ENCODE measurements around the gene FOSL1. TPM values are rescaled to one million over a fixed set of nuclear protein-coding genes. Genes with fewer than 3 reads are reported as not detected.
A peak's percentile ranks its signal among the peaks of the same experiment; 100 is the strongest.

FOSL1 gene
- total RNA-seq, 4 donors from 2014 or later = 2.9 to 3.9 TPM; not detected in 2

- no peak for DNase-seq
- Histone ChIP-seq H3K36me3 (no peaks in the 10 kb centered on the region), H3K27ac (peak overlapping the region; percentile 98 to 99), H3K4me1 (peaks cover 7 to 13% of the 10 kb centered on the region in 2 donors), H3K9me3 (no peaks in the 10 kb centered on the region), H3K4me3 (peak overlapping the region; percentile 92 to 99), H3K27me3 (no peaks in the 10 kb centered on the region)
- intact Hi-C loops (cut with DNase I; ENCODE audit: low total_unique reads) = no loop called here
- TF ChIP-seq CTCF (IDR thresholded peaks at IDR 0.05) (no peak), POLR2A (IDR thresholded peaks at IDR 0.05) (no peak)
Measured at GRCh38 chr11:65859812-65860277, 40.3 kb downstream of the FOSL1 start.

GRCh38 chr11:65859095-65859811 lies 40.9 kb downstream of the FOSL1 start:
- Histone ChIP-seq H3K27ac (peak overlapping the region; percentile 98 to 99), H3K36me3 (no peaks in the 10 kb centered on the region), H3K4me1 (peaks cover 7 to 13% of the 10 kb centered on the region in 2 donors), H3K9me3 (no peaks in the 10 kb centered on the region), H3K4me3 (peak overlapping the region; percentile 92 to 99), H3K27me3 (no peaks in the 10 kb centered on the region)
- DNase-seq = peak; percentile 99 to 100
- intact Hi-C loops (cut with DNase I; ENCODE audit: low total_unique reads) = no loop called here
- TF ChIP-seq CTCF (IDR thresholded peaks at IDR 0.05) (peak in 2 of 4 experiments; percentile 19 to 24), POLR2A (IDR thresholded peaks at IDR 0.05) (peak; percentile 95 to 99)

DNA sequence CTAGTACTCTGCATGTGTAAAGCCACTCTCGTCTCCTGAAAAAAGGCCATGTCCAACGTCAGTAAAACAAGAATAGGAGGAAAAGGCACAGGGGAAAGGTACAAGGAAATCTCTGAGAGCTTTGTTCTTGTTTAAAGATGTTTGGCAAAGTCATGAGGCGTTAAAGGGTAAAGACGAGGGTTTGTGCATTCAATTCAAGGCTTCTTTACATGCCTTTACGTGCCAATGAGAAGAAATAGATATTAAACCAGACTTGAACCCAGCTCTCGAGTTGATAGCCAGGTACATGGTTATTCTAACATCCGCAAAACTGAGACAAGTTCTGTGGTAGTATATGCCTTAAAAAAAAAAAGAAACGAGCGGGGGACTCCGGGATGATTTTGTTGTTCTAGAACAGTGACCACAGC lies 41.5 kb downstream of the FOSL1 start:
- H3K4me3 ChIP-seq = peak overlapping the region; percentile 92 to 99
- intact Hi-C loops (cut with DNase I; ENCODE audit: low total_unique reads) = no loop called here
- TF ChIP-seq CTCF (IDR thresholded peaks at IDR 0.05) (no peak), POLR2A (IDR thresholded peaks at IDR 0.05) (no peak)
- H3K4me1 ChIP-seq = peaks cover 7 to 13% of the 10 kb centered on the region in 2 donors
- H3K27me3 ChIP-seq = no peaks in the 10 kb centered on the region
- DNase-seq = no peak
- peak overlapping the region; percentile 98 to 99 for H3K27ac ChIP-seq
- no peaks in the 10 kb centered on the region for H3K36me3 ChIP-seq
- no peaks in the 10 kb centered on the region for H3K9me3 ChIP-seq

- no peaks in the 10 kb centered on the region for H3K36me3 ChIP-seq
- peak within 1 kb of the TSS; percentile 92 to 99 for H3K4me3 ChIP-seq
- H3K27me3 ChIP-seq = no peaks in the 10 kb centered on the region
- peaks cover 7 to 13% of the 10 kb centered on the region in 2 donors for H3K4me1 ChIP-seq
- H3K9me3 ChIP-seq = no peaks in the 10 kb centered on the region
- DNase-seq = peak; percentile 98
- peak within 1 kb of the TSS; percentile 98 to 99 for H3K27ac ChIP-seq
- intact Hi-C loops (cut with DNase I; ENCODE audit: low total_unique reads) = no loop called here
- TF ChIP-seq POLR2A (IDR thresholded peaks at IDR 0.05) = peak; percentile 89 to 98
- TF ChIP-seq CTCF (IDR thresholded peaks at IDR 0.05) = peak in 2 of 4 experiments; percentile 16 to 25
Measured at GRCh38 chr11:65857853-65858680, 42.1 kb downstream of the FOSL1 start, which contains the start of gene CFL1. Gene CFL1, minus strand, starts transcription at chr11:65858180. Its CDS starts 81 bp downstream, at chr11:65858099.
